Liver (tissue), 9 donors: ENCODE measurements around the gene GK2. TPM values are rescaled to one million over a fixed set of nuclear protein-coding genes. Genes with fewer than 3 reads are reported as not detected.

Experiments used
- DNase-seq: peaks from one replicate; pipeline ENCODE4 v3.0.0-alpha.2; 2017; ENCODE audit warnings: low spot score
- H3K27ac ChIP-seq, 2 donors: one replicate each; pipeline ENCODE4 v1.7.0; 2013; ENCODE audit warnings: inconsistent platforms in 2 of 2, low read length in 2 of 2, control low read depth in 1 of 2, low read depth in 1 of 2, mild to moderate bottlenecking in 1 of 2
- H3K27me3 ChIP-seq, 4 donors: one replicate each; pipeline versions ENCODE4 v1.6.1 to v1.7.0; 2013; ENCODE audit warnings: low read length in 3 of 4, inconsistent platforms in 1 of 4, mild to moderate bottlenecking in 1 of 4, moderate library complexity in 1 of 4; ENCODE audit not compliant: control insufficient read depth in 4 of 4, insufficient read depth in 4 of 4
- H3K36me3 ChIP-seq, 4 donors: one replicate each; pipeline versions ENCODE4 v1.6.1 to v1.7.0; 2013; ENCODE audit warnings: low read length in 3 of 4, mild to moderate bottlenecking in 3 of 4, low read depth in 1 of 4, moderate library complexity in 1 of 4; ENCODE audit not compliant: control insufficient read depth in 4 of 4, insufficient read depth in 3 of 4
- H3K4me1 ChIP-seq, 4 donors: one replicate each; pipeline versions ENCODE4 v1.6.1 to v1.7.0; 2013; ENCODE audit warnings: low read length in 3 of 4, mild to moderate bottlenecking in 3 of 4, moderate library complexity in 1 of 4; ENCODE audit not compliant: control insufficient read depth in 4 of 4, insufficient read depth in 4 of 4
- H3K4me3 ChIP-seq, 3 donors: one replicate each; pipeline versions ENCODE4 v1.6.1 to v1.7.0; 2013; ENCODE audit warnings: low read length in 3 of 3, control low read depth in 1 of 3, low read depth in 1 of 3, mild to moderate bottlenecking in 1 of 3
- H3K9ac ChIP-seq, 2 donors: one replicate each; pipeline ENCODE4 v1.7.0; 2013; ENCODE audit warnings: low read length in 2 of 2, mild to moderate bottlenecking in 2 of 2, moderate library complexity in 2 of 2, control low read depth in 1 of 2, low read depth in 1 of 2
- H3K9me3 ChIP-seq, 4 donors: one replicate each; pipeline versions ENCODE4 v1.6.1 to v1.7.0; 2013; ENCODE audit warnings: low read length in 3 of 4; ENCODE audit not compliant: control insufficient read depth in 4 of 4
- ATF3 ChIP-seq: IDR thresholded peaks from 2 replicates; pipeline ENCODE4 v1.6.1; 2016; ENCODE audit warnings: antibody characterized with exemption
- EGR1 ChIP-seq, 2 donors: IDR thresholded peaks; 2 replicates each; pipeline ENCODE4 v1.6.1; 2016 to 2018; ENCODE audit warnings: antibody characterized with exemption in 2 of 2, low read depth in 2 of 2
- FOXA1 ChIP-seq: IDR thresholded peaks from 2 replicates; pipeline ENCODE4 v1.6.1; 2016; ENCODE audit warnings: antibody characterized with exemption
- GABPA ChIP-seq, 2 donors: IDR thresholded peaks in 1 of 2; conservative IDR thresholded peaks in 1 of 2; 2 replicates each; pipeline ENCODE4 v1.6.1; 2016; ENCODE audit warnings: antibody characterized with exemption in 2 of 2, mild to moderate bottlenecking in 1 of 2, moderate library complexity in 1 of 2
- HNF4A ChIP-seq, 2 donors: conservative IDR thresholded peaks; 2 replicates each; pipeline ENCODE4 v1.6.1; 2016; ENCODE audit warnings: antibody characterized with exemption in 2 of 2, mild to moderate bottlenecking in 2 of 2
- HNF4G ChIP-seq: IDR thresholded peaks from 2 replicates; pipeline ENCODE4 v1.6.1; 2016; ENCODE audit warnings: antibody characterized with exemption
- JUND ChIP-seq, 2 donors: IDR thresholded peaks; 2 replicates each; pipeline ENCODE4 v1.6.1; 2016; ENCODE audit warnings: antibody characterized with exemption in 2 of 2
- NR2F2 ChIP-seq: IDR thresholded peaks from 2 replicates; pipeline ENCODE4 v1.6.1; 2016; ENCODE audit warnings: antibody characterized with exemption
- RAD21 ChIP-seq, 2 donors: IDR thresholded peaks; 2 replicates each; pipeline ENCODE4 v1.6.1; 2016; ENCODE audit warnings: antibody characterized with exemption in 2 of 2, mild to moderate bottlenecking in 2 of 2
- REST ChIP-seq: IDR thresholded peaks from 2 replicates; pipeline ENCODE4 v1.6.1; 2016; ENCODE audit warnings: antibody characterized with exemption, mild to moderate bottlenecking
- RXRA ChIP-seq, 2 donors: IDR thresholded peaks; 2 replicates each; pipeline ENCODE4 v1.6.1; 2017 to 2018; ENCODE audit warnings: antibody characterized with exemption in 2 of 2, mild to moderate bottlenecking in 1 of 2
- SP1 ChIP-seq: IDR thresholded peaks from 2 replicates; pipeline ENCODE4 v1.6.1; 2018; ENCODE audit warnings: antibody characterized with exemption, mild to moderate bottlenecking
- YY1 ChIP-seq: IDR thresholded peaks from 2 replicates; pipeline ENCODE4 v1.6.1; 2016; ENCODE audit warnings: antibody characterized with exemption, mild to moderate bottlenecking
- WGBS: extraction: QIAGEN DNeasy Blood & Tissue Kit; methylation state at CpG from one replicate; pipeline ENCODE4 v1.1.7; 2013; 5-methylcytosine and 5-hydroxymethylcytosine counted together
- polyA plus RNA-seq, 2 donors: library from polyadenylated mRNA; stranded (reverse) in 1 of 2; unstranded in 1 of 2; fragments of 200-250 nt in 1 of 2; fragments of >200 nt in 1 of 2; fragmentation: Nextera tagmentation in 1 of 2; extraction: Ambion mirVana in 1 of 2; gene quantifications; one replicate each; pipeline versions ENCODE4 v1.2.1 to v1.2.3, GENCODE V29; 2013 to 2015
- total RNA-seq, 2 donors: library from RNA; depleted of rRNA; stranded (reverse); fragments of >200 nt; gene quantifications; one replicate each; pipeline ENCODE4 v1.2.3, GENCODE V29; 2014
- TF ChIP-seq, protein P1 (sequence below): fragments of 150-350 bp; IDR thresholded peaks from 2 replicates; pipeline ENCODE4 v1.5.1; 2017; ENCODE audit warnings: improper control_type of control experiment, low read depth, low read length; ENCODE audit not compliant: missing input control
- TF ChIP-seq, protein P2 (sequence below): IDR thresholded peaks from 2 replicates; pipeline ENCODE4 v1.6.1; 2016; ENCODE audit warnings: antibody characterized with exemption
- TF ChIP-seq, protein P3 (sequence below): IDR thresholded peaks from 2 replicates; pipeline ENCODE4 v1.6.1; 2016; ENCODE audit warnings: antibody characterized with exemption
- donor health status: healthy.
- donor health status: healthy.
- donor health status: healthy.
- donor health status: healthy.
- donor health status: healthy.

Gene GK2
- total and polyA plus RNA-seq, 4 donors = not detected

GRCh38 chr4:79396794-79397193 is 11.2 kb downstream of the GK2 start:
- H3K4me1 ChIP-seq = no peaks in the 10 kb centered on the region
- H3K9ac ChIP-seq = no peak overlapping the region
- no peak for DNase-seq
- H3K27ac ChIP-seq = no peak overlapping the region
- no peaks in the 10 kb centered on the region for H3K9me3 ChIP-seq
- H3K4me3 ChIP-seq = no peak overlapping the region
- TF ChIP-seq, protein P1, sequence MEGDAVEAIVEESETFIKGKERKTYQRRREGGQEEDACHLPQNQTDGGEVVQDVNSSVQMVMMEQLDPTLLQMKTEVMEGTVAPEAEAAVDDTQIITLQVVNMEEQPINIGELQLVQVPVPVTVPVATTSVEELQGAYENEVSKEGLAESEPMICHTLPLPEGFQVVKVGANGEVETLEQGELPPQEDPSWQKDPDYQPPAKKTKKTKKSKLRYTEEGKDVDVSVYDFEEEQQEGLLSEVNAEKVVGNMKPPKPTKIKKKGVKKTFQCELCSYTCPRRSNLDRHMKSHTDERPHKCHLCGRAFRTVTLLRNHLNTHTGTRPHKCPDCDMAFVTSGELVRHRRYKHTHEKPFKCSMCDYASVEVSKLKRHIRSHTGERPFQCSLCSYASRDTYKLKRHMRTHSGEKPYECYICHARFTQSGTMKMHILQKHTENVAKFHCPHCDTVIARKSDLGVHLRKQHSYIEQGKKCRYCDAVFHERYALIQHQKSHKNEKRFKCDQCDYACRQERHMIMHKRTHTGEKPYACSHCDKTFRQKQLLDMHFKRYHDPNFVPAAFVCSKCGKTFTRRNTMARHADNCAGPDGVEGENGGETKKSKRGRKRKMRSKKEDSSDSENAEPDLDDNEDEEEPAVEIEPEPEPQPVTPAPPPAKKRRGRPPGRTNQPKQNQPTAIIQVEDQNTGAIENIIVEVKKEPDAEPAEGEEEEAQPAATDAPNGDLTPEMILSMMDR = no peak
- TF ChIP-seq, protein P2, sequence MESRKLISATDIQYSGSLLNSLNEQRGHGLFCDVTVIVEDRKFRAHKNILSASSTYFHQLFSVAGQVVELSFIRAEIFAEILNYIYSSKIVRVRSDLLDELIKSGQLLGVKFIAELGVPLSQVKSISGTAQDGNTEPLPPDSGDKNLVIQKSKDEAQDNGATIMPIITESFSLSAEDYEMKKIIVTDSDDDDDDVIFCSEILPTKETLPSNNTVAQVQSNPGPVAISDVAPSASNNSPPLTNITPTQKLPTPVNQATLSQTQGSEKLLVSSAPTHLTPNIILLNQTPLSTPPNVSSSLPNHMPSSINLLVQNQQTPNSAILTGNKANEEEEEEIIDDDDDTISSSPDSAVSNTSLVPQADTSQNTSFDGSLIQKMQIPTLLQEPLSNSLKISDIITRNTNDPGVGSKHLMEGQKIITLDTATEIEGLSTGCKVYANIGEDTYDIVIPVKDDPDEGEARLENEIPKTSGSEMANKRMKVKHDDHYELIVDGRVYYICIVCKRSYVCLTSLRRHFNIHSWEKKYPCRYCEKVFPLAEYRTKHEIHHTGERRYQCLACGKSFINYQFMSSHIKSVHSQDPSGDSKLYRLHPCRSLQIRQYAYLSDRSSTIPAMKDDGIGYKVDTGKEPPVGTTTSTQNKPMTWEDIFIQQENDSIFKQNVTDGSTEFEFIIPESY = no peak
- TF ChIP-seq RAD21 (IDR thresholded peaks at IDR 0.05) (no peak), GABPA (IDR thresholded peaks at IDR 0.05 in 1 of 2, conservative IDR thresholded peaks at IDR 0.05 in 1 of 2) (no peak), EGR1 (IDR thresholded peaks at IDR 0.05; ENCODE audit: low read depth in 2 of 2) (no peak), FOXA1 (no peak), RXRA (IDR thresholded peaks at IDR 0.05) (no peak), NR2F2 (no peak), HNF4G (no peak), SP1 (no peak), YY1 (no peak), ATF3 (no peak)
- H3K36me3 ChIP-seq = no peaks in the 10 kb centered on the region
- no peaks in the 10 kb centered on the region for H3K27me3 ChIP-seq

DNA sequence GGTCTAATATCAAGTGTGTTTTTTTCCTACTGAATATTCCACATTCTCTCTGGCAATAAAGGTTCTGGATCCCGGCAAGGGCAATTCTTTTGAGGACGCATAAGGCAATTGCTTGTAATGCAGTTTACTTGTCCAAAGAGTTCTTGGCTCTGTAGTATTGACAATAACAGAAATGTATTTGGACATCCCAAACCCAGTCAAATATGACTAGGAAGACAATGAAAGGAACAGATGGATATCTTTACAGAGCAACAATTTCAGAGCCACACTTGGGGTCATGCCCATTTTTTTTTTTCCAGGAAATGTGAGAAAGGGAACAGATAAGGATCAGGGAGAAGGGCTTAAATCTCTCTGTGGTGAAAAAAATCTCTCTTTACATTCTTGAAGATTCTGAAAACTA is 12.2 kb downstream of the GK2 start:
- WGBS = 78% methylated on average over 2 of the region's 2 CpGs
- Histone ChIP-seq H3K4me3 (no peak overlapping the region), H3K27me3 (no peaks in the 10 kb centered on the region), H3K9ac (no peak overlapping the region), H3K36me3 (no peaks in the 10 kb centered on the region), H3K27ac (no peak overlapping the region), H3K4me1 (no peaks in the 10 kb centered on the region), H3K9me3 (no peaks in the 10 kb centered on the region)
- TF ChIP-seq EGR1 (IDR thresholded peaks at IDR 0.05; ENCODE audit: low read depth in 2 of 2) = no peak
- DNase-seq = no peak

GRCh38 chr4:79390890-79391289 is 17.1 kb downstream of the GK2 start:
- Histone ChIP-seq H3K4me1 (no peaks in the 10 kb centered on the region), H3K27me3 (no peaks in the 10 kb centered on the region), H3K9me3 (no peaks in the 10 kb centered on the region), H3K9ac (no peak overlapping the region), H3K27ac (no peak overlapping the region), H3K36me3 (no peaks in the 10 kb centered on the region), H3K4me3 (no peak overlapping the region)
- WGBS = 66% methylated on average over 3 of the region's 3 CpGs
- no peak for DNase-seq
- no peak for TF ChIP-seq REST
- TF ChIP-seq HNF4A (conservative IDR thresholded peaks at IDR 0.05) = no peak
- TF ChIP-seq JUND (IDR thresholded peaks at IDR 0.05) = no peak
- TF ChIP-seq RXRA (IDR thresholded peaks at IDR 0.05) = no peak
- no peak for TF ChIP-seq RAD21 (IDR thresholded peaks at IDR 0.05)
- no peak for TF ChIP-seq FOXA1
- TF ChIP-seq, protein P3, sequence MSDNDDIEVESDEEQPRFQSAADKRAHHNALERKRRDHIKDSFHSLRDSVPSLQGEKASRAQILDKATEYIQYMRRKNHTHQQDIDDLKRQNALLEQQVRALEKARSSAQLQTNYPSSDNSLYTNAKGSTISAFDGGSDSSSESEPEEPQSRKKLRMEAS = no peak
- TF ChIP-seq, protein P1 = no peak
